HT-29 (cell line): ENCODE measurements around the gene THAP4. TPM values are rescaled to one million over a fixed set of nuclear protein-coding genes. Genes with fewer than 3 reads are reported as not detected.

ENCODE experiments used
- DNase-seq: peaks from one replicate; pipeline ENCODE4 v3.0.0-alpha.2; 2015; ENCODE audit warnings: low spot score
- total RNA-seq: library from RNA; depleted of rRNA; stranded (reverse); fragments of >200 nt; shearing (Covaris generic); gene quantifications from 2 replicates; pipeline ENCODE4 v1.2.3, GENCODE V29; 2014

The THAP4 gene
- total RNA-seq, 1 experiment from 2014 or later = 115 TPM

DNA sequence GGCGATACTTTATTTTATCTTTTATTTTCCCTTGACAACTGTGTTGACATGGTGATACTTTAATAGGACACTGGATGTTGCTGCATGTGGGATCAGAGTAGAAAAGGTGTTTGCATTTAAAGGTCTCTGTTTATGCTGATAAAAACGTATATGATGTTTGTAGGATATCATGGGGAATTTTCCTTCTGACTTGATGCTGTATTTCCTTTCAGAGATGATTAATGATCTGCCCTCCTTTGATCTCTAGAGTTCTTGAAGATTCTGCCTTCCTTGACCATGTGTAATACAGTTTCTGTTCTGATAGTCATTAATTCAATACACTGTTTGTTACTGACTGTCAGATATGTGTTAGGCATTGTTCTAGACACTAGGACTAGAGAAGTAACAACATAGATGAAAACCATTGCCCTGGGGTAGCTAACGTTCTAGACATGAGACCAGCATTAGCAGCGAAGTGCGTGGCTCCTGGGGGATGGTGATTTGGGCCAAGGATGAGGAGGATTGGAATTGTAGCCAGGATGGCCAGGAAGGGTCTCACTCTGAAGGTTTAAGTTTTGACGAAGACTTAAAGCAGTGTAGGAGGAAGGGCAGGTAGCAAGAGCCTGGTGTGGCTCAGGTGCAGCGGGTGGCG lies 3.3 kb upstream of the THAP4 start:
- DNase-seq = no peak

DNA sequence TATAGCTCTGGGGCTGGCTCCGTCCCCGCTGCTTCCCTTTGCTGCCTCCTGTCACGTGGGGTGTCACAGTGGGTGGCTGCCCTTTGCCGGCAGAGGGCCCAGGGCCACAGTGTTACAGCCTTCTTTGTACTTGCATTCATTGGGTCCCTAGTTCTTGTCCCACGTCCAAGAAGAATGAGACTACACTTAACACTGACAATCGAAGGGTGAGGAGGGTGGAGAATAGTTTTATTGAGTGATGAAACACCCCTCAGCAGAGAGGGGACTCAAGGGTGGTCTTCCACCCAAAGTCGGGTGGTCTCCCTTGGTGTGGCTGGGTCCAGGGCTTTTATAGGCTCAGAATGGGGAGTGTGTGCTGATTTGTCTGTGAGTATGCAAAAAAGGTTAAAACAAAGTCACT lies 2.4 kb upstream of the THAP4 start:
- DNase-seq = no peak

DNA sequence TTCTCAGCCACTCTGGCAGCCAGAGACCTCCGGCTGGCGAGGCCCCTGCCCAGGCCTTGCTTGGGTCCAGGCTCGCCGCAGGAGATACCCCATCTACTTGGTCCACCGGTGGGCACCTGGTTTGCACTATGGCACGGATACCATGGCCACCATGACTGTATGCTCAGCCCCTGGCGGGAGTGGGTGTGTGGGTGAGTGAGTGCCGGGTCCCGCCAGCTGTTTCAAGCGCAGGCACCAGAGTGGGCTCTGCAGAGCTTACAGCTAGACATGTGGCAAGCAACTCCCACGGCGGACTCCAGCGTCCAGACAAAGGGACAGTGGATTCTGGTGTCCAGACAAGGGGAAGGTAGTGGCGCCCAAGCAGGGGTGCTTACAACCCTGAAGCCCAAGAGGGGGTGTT lies 2.0 kb upstream of the THAP4 start:
- no peak for DNase-seq

DNA sequence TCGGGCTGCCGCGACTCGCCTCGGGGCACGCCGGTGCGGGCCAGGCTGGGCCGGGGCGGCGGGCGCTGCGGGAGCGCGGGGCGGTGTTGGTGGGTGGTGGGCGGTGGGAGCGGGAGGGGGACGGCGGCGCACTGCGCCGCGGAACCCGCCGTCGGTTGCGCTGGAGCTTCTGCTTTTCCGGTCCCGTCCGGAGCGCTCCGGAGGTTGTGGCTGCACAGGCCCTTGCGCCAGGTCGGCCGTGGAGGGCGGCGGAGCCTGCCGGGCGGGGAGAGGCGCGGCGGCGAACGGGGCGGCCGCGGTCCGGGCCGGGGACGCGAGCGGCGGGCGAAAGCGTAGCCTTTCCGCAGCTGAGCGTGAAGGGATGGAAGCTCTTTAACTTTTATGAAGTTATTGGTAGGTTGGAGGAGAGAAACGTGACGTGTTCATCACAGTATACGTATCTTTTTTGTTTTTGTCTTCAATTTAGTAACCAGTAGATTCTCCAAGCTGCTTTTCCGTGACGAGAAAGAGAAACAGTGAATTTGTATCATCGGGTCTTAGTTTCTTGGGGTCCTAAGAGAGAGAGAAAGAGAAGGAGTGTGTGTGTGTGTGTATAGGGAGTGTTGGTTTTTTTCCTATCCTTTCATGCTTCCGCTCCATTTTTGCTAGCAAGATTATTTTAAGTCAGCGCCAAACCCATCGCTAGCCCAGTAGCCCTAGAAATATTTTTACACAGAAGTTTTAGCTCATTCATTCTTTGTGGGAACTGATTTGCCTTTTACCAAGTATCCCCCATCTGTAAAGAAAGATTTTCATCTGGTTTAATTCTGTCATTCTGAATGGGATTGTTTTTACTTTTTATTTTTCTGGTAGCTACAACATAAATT lies 1.1 kb upstream of the THAP4 start:
- DNase-seq = peak; percentile 23

DNA sequence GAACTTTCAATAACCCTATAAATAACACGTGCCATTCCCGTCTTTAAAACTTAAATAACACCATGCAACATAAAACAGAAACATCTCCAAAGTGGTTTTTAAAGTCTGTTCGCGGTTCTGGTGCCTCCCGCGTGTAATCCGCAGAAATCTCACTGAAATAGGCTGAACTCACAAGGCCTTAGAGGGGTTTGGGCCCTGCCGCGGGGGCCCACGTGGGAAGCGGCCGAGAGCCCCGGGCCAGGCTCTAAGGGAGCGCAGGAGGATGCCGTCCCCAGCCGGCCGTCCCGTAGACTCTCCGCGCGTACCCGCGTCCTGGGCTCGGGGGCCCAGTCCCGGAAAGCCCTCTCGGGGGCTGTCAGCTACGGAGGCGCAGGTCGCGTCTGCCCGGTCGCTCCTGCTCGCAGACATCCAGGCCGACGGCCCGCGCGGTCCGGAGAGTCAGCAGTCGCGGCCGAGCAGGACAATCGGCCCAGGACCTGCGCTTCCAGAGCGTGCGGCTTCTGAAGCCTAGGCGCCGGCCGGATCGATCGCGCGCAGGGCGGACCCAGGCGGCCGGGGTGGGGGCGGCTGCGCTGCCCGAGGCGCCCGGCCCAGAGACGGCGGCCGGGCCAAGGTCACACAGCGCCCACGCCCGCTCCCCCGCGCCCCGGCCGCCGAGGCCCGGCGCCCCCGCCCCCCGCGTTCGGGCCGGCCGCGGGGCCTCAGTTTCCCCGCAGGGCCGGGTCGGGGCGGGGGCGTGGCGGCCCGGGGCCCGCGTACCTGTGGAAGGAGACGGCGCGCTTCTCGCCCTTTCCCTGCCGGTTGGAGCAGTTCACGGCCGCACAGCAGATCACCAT lies 558 bp downstream of the THAP4 start:
- DNase-seq = peak; percentile 67

DNA sequence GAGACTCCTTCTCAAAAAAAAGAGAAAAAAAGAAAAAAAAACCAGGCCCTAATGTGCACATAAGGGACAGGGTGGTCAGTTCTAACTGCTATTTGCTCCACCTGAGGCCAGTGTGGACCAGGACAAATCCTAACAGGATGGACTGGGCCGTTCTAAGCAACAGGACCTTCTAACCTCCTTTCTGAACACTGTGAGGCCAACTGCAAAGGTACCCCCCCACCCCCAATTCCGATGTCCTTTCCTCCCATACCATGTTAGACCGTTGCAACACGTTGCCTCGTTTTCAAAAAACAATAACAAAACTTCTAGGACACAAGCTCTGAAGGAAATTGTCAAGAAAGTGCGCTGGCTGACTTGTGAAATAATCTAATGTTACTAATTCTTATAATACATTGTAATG lies 1.2 kb downstream of the THAP4 start:
- DNase-seq = peak; percentile 48

DNA sequence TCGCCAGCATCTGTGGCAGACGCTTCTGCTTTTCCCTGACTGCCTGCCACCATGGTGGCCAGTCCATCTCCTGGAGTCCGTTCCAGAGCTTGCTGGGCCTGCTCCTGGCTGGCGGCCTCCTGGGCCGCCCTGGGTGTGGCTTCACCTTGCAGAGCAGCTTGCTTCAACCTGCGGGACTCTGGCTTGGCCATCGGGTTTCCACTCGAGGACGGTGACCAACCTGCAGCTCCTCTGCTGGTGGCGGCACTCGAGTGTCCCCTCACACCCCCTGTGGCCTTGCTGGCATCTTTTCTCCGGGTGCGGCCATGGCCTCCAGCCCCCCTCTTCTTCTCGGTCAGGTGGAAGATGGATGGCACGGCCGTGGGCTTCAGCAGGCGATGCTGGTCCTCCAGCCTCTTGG lies 3.4 kb downstream of the THAP4 start:
- no peak for DNase-seq

DNA sequence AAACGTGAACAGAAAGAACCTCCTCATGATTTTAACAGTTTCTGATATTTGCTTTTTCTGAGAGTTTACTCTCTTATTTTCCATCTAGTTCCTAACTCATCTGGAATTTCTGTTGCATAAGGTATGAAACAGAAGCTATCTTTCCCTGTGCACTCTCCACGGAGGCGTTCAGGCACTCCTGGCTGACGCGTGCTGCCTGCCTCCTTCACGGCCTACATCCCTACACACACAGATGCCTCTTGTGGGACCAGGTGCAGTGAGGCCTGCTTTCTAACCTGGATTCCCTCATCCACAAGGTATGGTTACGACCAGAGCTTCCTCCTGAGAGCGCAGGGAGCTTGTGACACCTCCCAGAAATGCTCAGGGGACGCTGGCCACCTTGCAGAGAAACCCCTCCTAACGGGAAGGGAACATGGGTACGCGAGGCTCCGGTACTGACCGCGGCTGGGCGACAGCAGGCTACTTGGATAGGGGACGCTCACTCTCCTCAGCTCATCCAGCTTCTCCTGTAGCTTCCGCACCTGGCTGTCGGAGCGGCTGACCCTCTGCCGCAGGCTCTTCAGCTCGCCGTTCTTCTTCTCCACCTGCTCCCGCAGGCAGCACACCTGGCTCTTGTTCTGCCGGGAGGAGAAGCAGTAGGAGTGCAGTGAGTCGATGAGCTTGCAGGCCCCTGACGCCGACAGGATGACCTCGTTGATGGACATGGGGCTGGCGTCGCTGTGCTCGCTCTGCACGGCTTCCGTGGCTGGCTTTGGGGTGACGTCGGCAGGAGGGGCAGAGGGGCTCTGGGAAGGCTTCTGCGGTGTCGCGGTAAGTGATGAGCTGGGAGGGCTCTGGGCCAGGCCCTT lies 4.3 kb downstream of the THAP4 start:
- DNase-seq = no peak

DNA sequence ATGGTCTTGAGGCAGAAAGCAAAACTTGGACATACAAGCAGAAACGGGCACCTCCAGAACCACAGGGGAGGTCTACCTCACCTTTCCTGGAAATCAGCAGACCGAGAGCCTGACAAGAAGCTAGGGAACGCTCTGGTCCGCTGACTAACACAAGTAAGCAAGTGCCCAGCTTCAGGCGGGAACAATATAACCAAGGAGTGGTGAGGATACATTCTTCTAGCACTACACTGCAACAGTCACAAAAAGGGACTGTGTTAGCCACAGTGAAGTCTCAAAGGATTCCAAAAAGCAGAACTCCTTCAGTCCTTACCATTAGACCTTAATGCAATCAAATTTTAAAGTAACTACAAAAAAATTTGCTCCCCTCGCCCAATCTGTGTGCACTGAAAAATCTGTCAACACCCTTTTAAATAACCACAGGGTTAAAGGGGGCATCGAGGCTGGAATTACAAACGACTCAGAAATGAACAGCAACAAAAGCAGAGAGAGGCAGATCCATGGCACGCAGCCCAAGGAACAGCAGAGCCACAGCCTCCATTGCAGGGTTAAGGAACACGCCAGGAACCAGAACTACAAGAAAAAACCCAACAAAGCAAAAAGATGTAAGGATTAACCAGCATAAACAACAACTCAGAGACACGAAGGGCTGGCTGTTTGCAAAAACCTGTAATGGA lies 7.1 kb downstream of the THAP4 start:
- DNase-seq = no peak

DNA sequence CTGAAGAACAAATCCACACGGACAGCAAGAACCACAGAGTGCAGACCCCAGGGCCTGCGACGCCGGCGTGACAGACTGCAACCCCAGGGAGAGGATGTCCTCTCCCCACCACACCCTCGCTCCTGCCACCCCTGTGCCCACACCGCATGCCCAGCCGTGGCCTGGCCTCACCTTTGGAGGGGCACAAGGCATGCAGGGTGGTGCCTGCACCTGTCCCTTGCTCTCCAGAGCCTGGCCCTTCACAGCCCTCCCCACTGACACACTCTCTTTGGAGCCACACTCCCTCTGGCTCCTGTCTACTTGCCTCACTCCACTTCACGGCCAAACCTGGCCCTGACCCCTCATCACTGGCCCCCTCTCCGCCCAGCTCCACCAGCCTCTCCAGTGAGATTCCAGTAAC lies 9.3 kb downstream of the THAP4 start:
- no peak for DNase-seq

DNA sequence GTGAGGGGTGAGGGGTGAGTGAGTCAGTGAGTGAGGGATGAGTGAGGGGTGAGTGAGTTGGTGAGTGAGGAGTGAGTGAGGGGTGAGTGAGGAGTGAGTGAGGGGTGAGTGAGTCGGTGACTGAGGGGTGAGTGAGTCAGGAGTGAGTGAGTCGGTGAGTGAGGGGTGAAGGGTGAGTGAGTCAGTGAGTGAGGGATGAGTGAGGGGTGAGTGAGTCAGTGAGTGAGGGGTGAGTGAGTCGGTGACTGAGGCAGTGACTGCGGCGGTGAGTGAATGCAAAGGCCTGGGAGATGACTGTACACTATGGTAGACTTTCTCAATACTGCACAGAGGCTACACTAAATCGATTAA lies 16.6 kb downstream of the THAP4 start:
- DNase-seq = no peak

DNA sequence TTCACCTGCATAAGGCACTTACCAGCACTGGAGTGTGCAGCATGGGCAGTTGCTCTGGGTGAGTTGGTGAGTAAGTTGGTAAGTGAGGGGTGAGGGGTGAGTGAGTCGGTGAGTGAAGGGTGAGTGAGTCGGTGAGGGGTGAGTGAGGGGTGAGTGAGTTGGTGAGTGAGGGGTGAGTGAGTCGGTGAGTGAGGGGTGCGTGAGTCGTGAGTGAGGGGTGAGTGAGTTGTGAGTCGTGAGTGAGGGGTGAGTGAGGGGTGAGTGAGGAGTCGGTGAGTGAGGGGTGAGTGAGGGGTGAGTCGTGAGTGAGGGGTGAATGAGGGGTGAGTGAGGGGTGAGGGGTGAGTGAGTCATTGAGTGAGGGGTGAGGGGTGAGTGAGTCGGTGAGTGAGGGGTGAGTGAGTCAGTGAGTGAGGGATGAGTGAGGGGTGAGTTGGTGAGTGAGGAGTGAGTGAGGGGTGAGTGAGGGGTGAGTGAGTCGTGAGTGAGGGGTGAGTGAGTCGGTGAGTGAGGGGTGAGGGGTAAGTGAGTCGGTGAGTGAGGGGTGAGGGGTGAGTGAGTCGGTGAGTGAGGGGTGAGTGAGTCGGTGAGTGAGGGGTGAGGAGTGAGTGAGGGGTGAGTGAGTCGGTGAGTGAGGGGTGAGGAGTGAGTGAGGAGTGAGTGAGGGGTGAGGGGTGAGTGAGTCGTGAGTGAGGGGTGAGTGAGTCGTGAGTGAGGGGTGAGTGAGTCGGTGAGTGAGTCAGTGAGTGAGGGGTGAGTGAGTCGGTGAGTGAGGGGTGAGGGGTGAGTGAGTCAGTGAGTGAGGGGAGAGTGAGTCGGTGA lies 17.1 kb downstream of the THAP4 start:
- no peak for DNase-seq

DNA sequence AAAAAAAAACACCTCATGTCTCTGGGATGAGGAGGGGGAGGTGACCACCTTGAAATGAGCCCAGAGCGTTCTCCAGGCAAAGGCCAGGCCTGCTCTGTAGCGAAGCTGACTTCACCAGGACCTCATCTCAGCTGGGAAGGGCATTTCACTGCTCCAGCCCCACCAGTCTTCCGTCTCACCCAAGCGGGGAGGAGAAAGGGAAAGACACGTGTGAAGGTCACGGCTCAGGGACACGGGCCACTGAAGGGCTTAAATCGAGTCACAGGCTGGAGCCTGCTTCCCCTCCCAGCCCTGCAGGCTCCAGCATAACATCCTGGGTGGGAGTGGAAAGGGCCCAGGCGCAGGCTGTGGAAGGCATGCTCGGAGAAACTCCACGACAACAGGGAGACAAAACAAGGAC lies 18.1 kb downstream of the THAP4 start:
- no peak for DNase-seq

DNA sequence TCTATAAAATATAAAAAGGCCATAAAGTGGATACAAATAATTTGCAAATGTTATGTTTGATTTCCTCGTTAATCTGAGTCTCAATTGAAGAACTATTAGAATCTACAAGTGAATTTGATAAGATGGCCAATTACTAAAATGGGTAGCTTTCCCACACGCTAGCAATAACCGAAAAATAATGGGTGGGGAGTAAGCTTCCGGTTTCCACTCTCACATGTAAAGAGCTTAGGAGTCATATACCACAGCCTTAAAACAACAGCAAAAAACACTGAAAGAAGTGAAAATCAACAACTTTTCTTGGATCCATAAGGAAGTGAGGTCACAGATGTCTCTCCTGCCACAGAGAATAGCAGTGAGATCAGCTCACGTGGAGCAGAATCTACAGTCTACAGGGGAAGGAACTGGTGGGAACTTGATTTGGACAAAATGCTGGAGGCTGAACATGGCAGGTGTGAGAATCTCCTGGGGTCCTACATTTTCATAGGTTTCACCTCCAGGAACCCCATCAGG lies 18.6 kb downstream of the THAP4 start:
- no peak for DNase-seq

DNA sequence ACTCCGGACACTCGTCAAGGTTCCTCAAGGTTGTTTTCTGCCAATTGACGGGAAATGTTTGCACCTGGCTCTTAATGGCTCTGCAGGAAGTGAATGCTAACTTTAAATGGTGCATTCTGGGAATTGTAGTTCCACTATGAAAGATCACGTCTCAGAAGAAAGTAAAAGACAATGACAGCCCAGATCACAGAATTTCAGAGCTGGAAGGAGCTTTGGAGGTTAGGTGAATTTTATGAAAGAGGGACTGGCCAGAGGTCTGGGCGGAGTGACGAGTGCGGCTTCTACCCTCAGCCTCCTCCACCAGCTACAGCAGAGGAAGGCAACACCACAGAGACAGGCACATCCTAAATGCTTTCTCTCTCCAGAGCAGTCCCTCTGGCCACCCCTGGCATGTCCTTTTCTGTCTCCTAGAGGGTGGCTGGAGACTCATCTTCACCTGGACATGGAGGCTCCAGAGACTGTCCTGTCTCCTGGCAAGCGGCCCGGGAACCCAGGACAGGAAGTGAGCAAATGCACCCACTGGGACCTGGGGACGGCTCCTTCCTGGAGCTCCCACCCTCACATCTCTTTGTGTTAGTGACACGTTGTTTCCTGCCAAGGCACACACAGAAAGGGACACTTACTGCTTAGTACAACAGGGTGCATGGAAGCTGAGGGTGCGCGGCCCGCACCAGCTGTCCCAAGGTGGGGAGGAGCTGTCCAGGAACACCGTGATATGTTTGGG lies 19.4 kb downstream of the THAP4 start:
- DNase-seq = peak; percentile 57

DNA sequence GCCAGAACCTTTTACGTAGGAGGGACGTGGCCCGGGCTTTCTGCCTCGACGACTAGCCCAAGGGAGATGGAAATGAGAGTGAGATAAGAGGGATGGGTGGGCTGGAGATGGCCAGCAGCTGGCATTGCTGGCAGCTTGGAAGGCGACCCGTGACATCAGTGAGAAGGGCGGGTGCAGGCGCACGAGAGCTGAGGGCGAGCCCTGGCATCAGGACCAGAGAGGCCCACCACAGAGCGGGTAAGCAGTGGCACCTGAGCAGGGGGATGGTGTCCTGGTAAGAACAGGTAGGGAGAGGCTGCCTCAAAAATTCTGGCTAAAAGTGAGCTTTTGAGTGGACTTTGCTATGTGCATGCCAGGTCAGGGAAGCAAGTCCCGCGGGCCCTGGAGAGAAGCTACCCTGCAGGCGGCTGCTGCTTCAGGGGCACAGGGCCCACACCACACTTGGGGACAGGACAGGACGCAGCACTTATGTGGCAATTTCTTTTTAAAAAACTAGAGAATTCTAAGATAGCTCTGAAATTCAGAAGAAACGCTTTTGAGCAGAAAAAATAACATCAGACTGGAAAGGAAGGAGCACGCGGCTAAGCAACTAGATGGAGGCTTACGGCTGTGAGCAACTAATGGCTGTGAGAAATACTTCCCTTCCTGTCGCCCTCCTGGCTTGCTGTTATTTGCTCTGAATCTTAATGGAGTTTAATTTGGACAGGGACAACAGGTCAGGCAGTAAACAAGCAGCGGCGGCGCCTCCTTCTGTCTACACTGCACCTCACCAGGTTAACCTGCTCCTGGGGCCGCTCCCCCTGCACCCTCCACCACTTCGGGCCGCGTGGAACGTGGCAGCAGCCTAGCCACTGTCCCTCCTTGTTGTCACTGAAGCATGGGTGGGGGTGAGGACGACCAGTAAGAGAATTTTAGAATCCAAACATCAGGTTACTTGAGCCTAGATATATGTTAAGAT lies 20.5 kb downstream of the THAP4 start:
- no peak for DNase-seq

DNA sequence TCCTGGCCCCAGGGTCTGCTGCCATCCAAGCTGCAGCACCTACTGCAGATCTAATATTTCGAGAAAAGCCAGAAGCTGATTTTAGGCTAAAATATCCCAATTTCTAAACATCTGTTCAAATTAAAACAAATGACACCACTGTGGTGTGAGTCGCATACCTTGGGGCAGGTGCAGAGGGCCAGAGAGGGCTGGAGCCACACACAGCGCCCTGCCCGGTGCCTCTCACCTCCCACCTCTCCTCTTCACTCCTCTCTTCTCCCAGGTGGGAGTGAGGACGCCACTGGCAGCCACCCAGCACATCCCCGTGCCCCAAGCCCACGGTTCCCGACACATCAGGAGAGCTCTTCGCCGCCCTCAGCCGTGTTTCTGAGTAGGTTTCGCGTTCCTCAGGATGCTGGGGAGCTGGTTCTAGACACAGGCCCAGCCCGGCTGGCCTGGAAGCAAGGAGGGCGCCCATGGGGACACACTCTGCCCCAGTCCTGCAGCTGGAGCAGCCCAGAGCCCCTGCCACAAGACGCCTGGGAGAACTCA lies 21.4 kb downstream of the THAP4 start:
- no peak for DNase-seq

DNA sequence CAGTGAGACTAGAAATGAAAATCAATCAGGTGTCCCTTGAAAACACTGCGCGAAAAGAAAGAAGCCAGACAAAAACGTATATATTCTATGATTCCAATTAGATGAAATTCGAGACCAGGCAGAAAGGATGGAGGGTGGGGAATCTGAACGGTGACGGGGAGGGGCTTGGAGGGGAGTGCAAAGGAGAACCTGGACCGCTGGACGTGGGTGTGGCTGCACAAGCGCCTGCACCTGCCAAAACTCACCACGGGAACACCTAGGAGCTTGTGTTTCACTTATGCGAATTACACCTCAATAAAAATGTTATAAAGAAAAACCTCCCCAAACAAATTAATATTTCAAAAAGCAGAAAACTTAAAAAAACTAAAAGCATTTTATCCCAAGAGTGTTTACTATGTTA lies 21.9 kb downstream of the THAP4 start:
- no peak for DNase-seq
